Tibial artery (tissue), 4 donors: ENCODE results near the gene NCF4.

Source experiments
- DNase-seq, 2 donors: peaks; one replicate each; pipeline ENCODE4 v3.0.0-alpha.2; 2019
- H3K27ac ChIP-seq, 2 donors: fragments of 200-600 bp; sonication (generic) in 1 of 2; 1 replicate in 1 of 2; 2 replicates in 1 of 2; pipeline ENCODE4 v1.5.1; 2018 to 2019; ENCODE audit warnings: mild to moderate bottlenecking in 1 of 2
- H3K27me3 ChIP-seq, 2 donors: fragments of 200-600 bp; sonication (generic) in 1 of 2; one replicate each; pipeline versions ENCODE4 v1.5.1 to v1.6.0; 2016 to 2019
- H3K36me3 ChIP-seq, 3 donors: fragments of 200-600 bp; sonication (generic) in 2 of 3; one replicate each; pipeline ENCODE4 v1.5.1; 2016 to 2019; ENCODE audit warnings: mild to moderate bottlenecking in 2 of 3
- H3K4me1 ChIP-seq, 4 donors: fragments of 200-600 bp; sonication (generic) in 2 of 4; 1 replicate in 3 of 4; 2 replicates in 1 of 4; pipeline ENCODE4 v1.5.1; 2016 to 2019
- H3K4me3 ChIP-seq, 2 donors: fragments of 200-600 bp; sonication (generic) in 1 of 2; 1 replicate in 1 of 2; 2 replicates in 1 of 2; pipeline ENCODE4 v1.5.1; 2018 to 2019; ENCODE audit warnings: mild to moderate bottlenecking in 2 of 2
- H3K9me3 ChIP-seq, 3 donors: fragments of 200-600 bp; sonication (generic) in 1 of 3; one replicate each; pipeline ENCODE4 v1.5.1; 2016 to 2019
- intact Hi-C: fragments of 100-400 bp; cut with DNase I; formaldehyde crosslinking; loops from one replicate; pipeline ENCODE4 v1.15.0; 2023; ENCODE audit warnings: low total_unique reads
- TF ChIP-seq, protein P1 (sequence below), 2 experiments: fragments of 200-600 bp in 1 of 2; fragments of 450-650 bp in 1 of 2; IDR thresholded peaks; one replicate each; pipeline ENCODE4 v1.5.1; 2017 to 2019; ENCODE audit warnings: antibody characterized with exemption in 2 of 2, mild to moderate bottlenecking in 1 of 2, moderate library complexity in 1 of 2

Gene NCF4

DNA sequence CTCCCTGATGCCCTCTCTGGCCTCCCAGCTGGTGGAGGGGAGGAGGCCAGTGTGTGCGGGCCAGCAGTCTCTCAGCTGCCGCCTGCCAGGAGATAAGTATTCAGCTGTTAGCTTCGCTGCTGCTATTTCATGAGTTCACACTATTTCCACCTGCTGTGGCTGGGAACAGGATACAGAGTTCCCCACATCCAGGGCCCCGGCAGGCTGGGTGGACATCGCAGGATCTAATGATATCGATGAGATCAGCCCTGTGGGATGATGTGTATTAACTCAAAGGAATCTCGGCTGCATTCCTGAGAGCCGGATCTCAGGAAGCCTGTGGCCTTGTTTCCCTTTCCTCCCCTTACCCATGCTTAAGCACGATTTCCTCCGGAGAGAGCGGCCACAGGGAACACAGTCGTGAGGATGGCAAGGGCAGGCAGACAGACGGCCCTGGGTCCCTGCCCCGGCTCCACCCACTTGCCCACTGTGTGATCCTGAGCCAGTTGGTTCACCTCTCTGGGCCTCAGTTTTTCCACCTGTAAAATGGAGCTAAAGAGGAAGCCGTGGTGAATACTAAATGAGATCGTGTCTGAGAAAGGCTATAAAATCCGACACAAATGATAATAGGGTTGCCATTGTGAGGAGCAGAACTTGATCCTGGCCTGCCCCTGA lies 37.5 kb upstream of the NCF4 start:
- H3K36me3 ChIP-seq, result no peaks in the 10 kb centered on the region
- H3K4me1 ChIP-seq, result no peaks in the 10 kb centered on the region
- H3K27ac ChIP-seq, result no peak overlapping the region
- no peak for DNase-seq
- H3K9me3 ChIP-seq, result no peaks in the 10 kb centered on the region
- intact Hi-C loops, result no loop called here
- TF ChIP-seq, protein P1, sequence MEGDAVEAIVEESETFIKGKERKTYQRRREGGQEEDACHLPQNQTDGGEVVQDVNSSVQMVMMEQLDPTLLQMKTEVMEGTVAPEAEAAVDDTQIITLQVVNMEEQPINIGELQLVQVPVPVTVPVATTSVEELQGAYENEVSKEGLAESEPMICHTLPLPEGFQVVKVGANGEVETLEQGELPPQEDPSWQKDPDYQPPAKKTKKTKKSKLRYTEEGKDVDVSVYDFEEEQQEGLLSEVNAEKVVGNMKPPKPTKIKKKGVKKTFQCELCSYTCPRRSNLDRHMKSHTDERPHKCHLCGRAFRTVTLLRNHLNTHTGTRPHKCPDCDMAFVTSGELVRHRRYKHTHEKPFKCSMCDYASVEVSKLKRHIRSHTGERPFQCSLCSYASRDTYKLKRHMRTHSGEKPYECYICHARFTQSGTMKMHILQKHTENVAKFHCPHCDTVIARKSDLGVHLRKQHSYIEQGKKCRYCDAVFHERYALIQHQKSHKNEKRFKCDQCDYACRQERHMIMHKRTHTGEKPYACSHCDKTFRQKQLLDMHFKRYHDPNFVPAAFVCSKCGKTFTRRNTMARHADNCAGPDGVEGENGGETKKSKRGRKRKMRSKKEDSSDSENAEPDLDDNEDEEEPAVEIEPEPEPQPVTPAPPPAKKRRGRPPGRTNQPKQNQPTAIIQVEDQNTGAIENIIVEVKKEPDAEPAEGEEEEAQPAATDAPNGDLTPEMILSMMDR (IDR thresholded peaks at IDR 0.05), result no peak
- no peak overlapping the region for H3K4me3 ChIP-seq
- peaks cover 0 to 61% of the 10 kb centered on the region in 2 donors for H3K27me3 ChIP-seq

- no peaks in the 10 kb centered on the region for H3K36me3 ChIP-seq
- TF ChIP-seq, protein P1 (IDR thresholded peaks at IDR 0.05), result no peak
- no peaks in the 10 kb centered on the region for H3K4me1 ChIP-seq
- no peaks in the 10 kb centered on the region for H3K9me3 ChIP-seq
- peaks cover 0 to 59% of the 10 kb centered on the region in 2 donors for H3K27me3 ChIP-seq
- DNase-seq, result no peak
- H3K27ac ChIP-seq, result no peak overlapping the region
- intact Hi-C loops, result no loop called here
- no peak overlapping the region for H3K4me3 ChIP-seq
These were observed 36.2 kb upstream of the NCF4 start for GRCh38 chr22:36824655-36825054.

DNA sequence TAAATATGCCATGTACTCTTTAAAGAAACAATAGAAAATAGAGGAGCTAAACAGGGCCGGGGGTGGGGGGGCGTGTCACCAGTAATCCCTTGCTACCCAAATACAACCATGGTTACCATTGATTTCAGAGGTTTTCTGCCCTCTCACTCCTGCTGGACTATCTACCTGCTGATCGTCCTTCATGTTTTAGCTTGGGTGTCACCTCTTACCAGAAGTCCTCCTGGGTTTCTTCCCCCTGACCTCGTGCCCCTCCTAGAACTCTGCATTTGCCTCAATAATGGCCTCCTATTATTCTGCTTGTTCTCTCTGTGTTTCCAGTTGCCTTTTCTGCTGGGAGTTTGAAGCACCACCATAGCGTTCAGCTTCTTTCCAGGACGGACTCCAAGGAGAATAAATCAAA lies 34.5 kb upstream of the NCF4 start:
- Histone ChIP-seq H3K27me3 (peaks cover 0 to 43% of the 10 kb centered on the region in 2 donors), H3K4me3 (no peak overlapping the region), H3K9me3 (no peaks in the 10 kb centered on the region), H3K36me3 (no peaks in the 10 kb centered on the region), H3K4me1 (no peaks in the 10 kb centered on the region), H3K27ac (no peak overlapping the region)
- TF ChIP-seq, protein P1 (IDR thresholded peaks at IDR 0.05), result no peak
- DNase-seq, result no peak
- intact Hi-C loops, result no loop called here

GRCh38 chr22:36828815-36829214 lies 32.0 kb upstream of the NCF4 start:
- no peak overlapping the region for H3K27ac ChIP-seq
- H3K4me3 ChIP-seq, result no peak overlapping the region
- TF ChIP-seq, protein P1 (IDR thresholded peaks at IDR 0.05), result no peak
- no peaks in the 10 kb centered on the region for H3K36me3 ChIP-seq
- DNase-seq, result no peak
- peaks cover 0 to 25% of the 10 kb centered on the region in 2 donors for H3K27me3 ChIP-seq
- no peaks in the 10 kb centered on the region for H3K9me3 ChIP-seq
- H3K4me1 ChIP-seq, result no peaks in the 10 kb centered on the region
- intact Hi-C loops, result no loop called here

DNA sequence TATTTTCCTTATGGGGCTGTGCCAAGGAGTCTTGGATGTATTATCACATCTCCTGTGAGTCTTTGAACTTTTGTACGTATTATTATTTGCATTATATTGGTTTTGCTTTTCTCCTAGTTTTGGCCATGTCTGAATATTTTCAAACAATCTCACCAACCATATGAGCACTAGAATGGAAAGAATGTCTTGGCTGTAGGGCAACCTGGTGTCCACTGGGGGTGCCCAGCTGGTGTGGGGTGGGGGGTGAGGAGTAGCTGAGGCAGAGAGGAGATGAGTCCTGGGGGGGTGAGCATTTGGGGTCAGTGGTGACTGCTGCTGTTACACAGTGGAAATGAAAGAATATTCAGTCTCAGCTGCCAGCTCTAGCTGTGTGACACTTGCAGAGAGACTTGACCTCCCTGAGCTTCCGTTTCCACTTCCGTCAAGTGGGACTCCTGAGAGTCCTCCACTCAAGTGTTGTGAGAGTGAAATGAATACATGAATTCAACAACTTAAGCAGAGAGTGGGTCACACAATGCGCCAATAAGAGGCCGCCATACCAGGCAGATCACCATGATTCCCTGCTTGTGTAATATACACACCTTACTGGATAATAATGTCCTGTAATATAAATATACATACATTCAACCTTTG lies 31.3 kb upstream of the NCF4 start:
- DNase-seq, result no peak
- Histone ChIP-seq H3K4me3 (no peak overlapping the region), H3K36me3 (no peaks in the 10 kb centered on the region), H3K4me1 (no peaks in the 10 kb centered on the region), H3K9me3 (no peaks in the 10 kb centered on the region), H3K27ac (no peak overlapping the region), H3K27me3 (peaks cover 0 to 18% of the 10 kb centered on the region in 2 donors)
- TF ChIP-seq, protein P1 (IDR thresholded peaks at IDR 0.05), result no peak
- intact Hi-C loops, result no loop called here
